NCI-H510A (cell line): ENCODE data around the gene GALNT8.

Experiments used
- DNase-seq: peaks from one replicate; lab custom pipeline; 2025; lab: John Stamatoyannopoulos, UW

Gene GALNT8

GRCh38 chr12:4796694-4797482, 76.7 kb downstream of the GALNT8 start:
- DNase-seq: no peak

- DNase-seq: no peak
Measured at GRCh38 chr12:4800555-4800954, 80.4 kb downstream of the GALNT8 start.

GRCh38 chr12:4802841-4803240, 82.6 kb downstream of the GALNT8 start:
- DNase-seq: no peak

- no peak for DNase-seq
Measured at GRCh38 chr12:4806439-4807115, 86.4 kb downstream of the GALNT8 start.

GRCh38 chr12:4807116-4807783, 87.0 kb downstream of the GALNT8 start:
- DNase-seq: no peak

GRCh38 chr12:4807813-4808212, 87.6 kb downstream of the GALNT8 start:
- DNase-seq: no peak

- DNase-seq: no peak
Measured at GRCh38 chr12:4809013-4809448, 88.8 kb downstream of the GALNT8 start.

- DNase-seq: no peak
Measured at GRCh38 chr12:4809449-4810218, 89.4 kb downstream of the GALNT8 start.

GRCh38 chr12:4810219-4810671, 90.0 kb downstream of the GALNT8 start:
- DNase-seq: no peak

GRCh38 chr12:4812624-4813327, 92.6 kb downstream of the GALNT8 start:
- no peak for DNase-seq

- no peak for DNase-seq
Measured at GRCh38 chr12:4813741-4814140, 93.5 kb downstream of the GALNT8 start.

GRCh38 chr12:4814485-4814884, 94.3 kb downstream of the GALNT8 start:
- DNase-seq: no peak

GRCh38 chr12:4816744-4817525, 96.7 kb downstream of the GALNT8 start:
- DNase-seq: no peak

- DNase-seq: no peak
Measured at GRCh38 chr12:4817880-4818279, 97.7 kb downstream of the GALNT8 start.

GRCh38 chr12:4819654-4820053, 99.5 kb downstream of the GALNT8 start:
- no peak for DNase-seq

- DNase-seq: no peak
Measured at GRCh38 chr12:4820971-4821370, 100.8 kb downstream of the GALNT8 start.
